ENCODE data around the gene PTH2.

DNA sequence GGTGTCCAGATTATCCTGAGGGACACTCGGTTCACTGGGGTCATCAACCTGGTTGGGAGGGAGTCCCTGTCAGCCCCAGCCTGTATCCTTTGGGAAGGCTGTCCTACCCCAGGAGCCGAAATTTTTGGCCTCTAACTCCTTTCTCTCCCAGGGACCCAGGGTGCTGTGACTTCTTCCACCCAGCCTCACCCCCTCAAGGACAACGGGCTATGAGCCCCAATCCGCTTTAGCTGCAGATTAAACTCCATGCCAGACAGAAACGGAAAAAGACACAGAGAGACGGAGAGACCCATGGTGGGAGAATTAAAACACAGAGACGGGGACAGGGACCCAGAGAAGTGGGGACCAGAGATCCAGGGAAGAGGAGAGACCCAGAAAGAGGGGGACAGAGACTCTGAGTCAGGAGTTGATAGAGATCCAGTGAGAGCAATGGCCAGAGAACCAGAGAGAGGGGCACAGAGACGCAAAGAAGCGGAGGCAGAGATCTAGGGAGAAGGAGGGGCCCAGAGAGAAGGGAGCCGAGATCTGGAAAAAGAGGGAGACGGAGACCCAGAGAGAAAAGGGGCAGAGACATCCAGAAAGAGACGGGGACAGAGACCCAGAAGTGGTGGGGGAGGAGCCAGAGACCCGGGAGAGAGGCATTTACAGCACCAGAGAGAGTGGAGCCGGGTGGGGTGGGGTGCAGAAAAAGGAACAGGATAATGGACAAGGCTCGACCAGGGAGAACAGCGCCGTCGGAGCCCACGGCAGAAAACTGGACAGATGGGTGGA, 17.4 kb upstream of the PTH2 start:
- TF ChIP-seq POLR2A (IDR thresholded peaks at IDR 0.05) (no peak), CTCF (IDR thresholded peaks at IDR 0.05) (no peak), POLR2AphosphoS5 (IDR thresholded peaks at IDR 0.05) (no peak)

Measured in prostate gland (tissue), 2 donors.